ENCODE measurements around the gene CCDC122.

The CCDC122 gene

DNA sequence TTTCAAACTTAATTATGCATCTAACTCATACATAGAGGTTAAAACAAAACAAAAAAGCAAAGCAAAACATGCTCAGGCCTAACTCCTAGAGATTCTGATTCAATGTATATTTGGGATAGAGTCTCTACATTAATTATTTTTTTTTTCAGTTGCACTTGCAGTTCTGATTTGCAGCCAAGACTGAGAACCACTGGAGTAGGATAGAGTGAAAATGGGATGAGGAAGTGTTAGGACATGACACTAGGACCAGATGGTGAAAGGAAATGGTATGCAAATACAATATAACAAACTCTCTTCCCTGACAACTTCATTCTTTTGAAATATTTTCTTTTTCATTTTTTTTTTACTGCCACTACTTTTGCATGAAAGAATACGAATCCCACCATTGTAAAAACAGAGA is 1.8 kb downstream of the CCDC122 start:
- no peak overlapping the region for H3K4me3 ChIP-seq (replicated peaks in 1 of 2; ENCODE audit: low read depth in 2 of 2, low read length in 2 of 2)
- DNase-seq (ENCODE audit: low read depth in 2 of 2): no peak
- TF ChIP-seq, protein P1, sequence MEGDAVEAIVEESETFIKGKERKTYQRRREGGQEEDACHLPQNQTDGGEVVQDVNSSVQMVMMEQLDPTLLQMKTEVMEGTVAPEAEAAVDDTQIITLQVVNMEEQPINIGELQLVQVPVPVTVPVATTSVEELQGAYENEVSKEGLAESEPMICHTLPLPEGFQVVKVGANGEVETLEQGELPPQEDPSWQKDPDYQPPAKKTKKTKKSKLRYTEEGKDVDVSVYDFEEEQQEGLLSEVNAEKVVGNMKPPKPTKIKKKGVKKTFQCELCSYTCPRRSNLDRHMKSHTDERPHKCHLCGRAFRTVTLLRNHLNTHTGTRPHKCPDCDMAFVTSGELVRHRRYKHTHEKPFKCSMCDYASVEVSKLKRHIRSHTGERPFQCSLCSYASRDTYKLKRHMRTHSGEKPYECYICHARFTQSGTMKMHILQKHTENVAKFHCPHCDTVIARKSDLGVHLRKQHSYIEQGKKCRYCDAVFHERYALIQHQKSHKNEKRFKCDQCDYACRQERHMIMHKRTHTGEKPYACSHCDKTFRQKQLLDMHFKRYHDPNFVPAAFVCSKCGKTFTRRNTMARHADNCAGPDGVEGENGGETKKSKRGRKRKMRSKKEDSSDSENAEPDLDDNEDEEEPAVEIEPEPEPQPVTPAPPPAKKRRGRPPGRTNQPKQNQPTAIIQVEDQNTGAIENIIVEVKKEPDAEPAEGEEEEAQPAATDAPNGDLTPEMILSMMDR (IDR thresholded peaks at IDR 0.05; ENCODE audit: low read depth, low read length): no peak

DNA sequence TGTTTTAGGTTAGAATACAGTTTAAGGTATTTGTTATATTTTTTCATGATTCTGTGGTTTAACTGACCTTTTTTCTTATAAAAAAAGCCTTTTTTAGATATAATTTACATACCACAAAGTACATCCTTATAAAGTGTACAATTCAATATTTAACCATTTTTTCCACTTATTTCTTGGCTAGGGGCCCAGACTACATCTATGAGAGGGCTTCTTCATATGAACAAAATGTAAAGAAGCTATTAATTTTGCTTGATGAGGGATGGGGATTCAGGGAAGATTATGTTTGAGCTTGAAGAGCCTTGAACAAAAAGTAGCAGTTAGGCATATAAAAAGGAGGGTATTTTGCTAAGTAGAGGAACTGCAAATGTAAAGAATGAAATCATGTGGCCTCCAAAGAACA is 2.2 kb downstream of the CCDC122 start:
- H3K4me3 ChIP-seq (replicated peaks in 1 of 2; ENCODE audit: low read depth in 2 of 2, low read length in 2 of 2): no peak overlapping the region
- DNase-seq (ENCODE audit: low read depth in 2 of 2): no peak
- TF ChIP-seq, protein P1 (IDR thresholded peaks at IDR 0.05; ENCODE audit: low read depth, low read length): no peak

DNA sequence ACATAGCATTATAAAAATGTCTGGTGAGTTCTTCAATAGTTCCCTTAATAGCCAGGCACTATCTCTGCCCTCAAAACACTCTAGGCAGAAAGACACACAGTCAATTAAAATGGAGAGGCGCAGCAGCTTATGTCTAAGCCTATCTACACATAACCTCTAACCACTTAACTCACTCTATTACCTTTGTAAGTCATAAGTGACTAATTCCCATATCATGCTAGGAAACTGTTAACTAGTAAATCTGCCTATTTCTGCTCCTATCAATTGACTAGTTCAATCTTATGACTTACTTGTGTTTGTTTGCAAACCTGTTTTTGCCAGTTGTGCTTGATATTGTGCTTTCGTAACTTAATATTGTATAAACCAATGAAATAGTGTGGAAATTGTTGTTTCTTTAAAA is 3.2 kb downstream of the CCDC122 start:
- TF ChIP-seq, protein P1 (IDR thresholded peaks at IDR 0.05; ENCODE audit: low read depth, low read length): no peak
- DNase-seq (ENCODE audit: low read depth in 2 of 2): no peak
- H3K4me3 ChIP-seq (replicated peaks in 1 of 2; ENCODE audit: low read depth in 2 of 2, low read length in 2 of 2): no peak overlapping the region

DNA sequence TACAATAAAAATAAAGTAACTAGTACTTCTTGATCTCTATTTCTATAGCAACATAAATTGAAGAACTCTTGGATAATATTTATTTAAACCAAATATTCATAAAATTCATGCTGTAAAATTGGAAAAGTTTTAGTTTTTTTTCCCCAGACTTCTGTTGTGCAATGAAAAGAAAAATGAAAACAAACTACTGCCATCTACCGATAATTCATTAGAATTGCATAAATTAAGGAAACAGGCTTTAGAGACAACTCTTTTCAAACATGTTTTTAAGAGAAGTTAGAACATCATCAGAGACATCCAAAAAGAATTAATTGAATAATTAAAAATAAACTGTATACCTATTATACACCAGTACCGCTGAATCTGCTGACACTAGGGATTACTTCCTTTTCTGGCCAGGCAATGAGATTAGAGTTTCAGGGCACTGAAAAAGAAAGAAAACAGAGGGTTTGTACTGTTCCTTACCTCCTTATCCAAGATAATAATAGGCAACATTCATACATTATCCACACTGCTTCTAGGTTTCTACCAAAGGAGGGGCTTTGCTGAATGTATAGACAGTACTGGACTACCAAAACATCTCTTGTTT is 4.9 kb downstream of the CCDC122 start:
- H3K4me3 ChIP-seq (replicated peaks in 1 of 2; ENCODE audit: low read depth in 2 of 2, low read length in 2 of 2): no peak overlapping the region
- TF ChIP-seq, protein P1 (IDR thresholded peaks at IDR 0.05; ENCODE audit: low read depth, low read length): peak; percentile 39
- peak; percentile 58 to 67 for DNase-seq (ENCODE audit: low read depth in 2 of 2)

DNA sequence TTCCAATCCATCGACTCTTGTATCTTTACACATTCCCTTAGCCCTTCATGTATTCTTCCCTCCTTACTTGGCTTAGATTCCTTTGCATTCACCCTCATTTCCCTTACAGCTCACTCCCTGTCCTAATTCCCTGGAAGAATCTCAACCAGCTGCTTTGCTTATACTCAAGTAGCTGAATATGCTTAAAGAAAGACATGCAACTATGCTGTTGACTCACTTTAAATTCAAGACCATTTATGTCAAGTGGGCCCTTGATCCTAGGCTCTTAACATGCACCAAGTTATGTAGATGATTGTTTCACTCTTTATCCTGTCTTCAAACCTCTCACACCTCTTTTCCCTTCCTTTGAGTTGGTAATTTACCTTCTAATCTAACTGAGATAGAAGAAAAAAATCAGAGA is 7.4 kb downstream of the CCDC122 start:
- TF ChIP-seq, protein P1 (IDR thresholded peaks at IDR 0.05; ENCODE audit: low read depth, low read length): no peak
- DNase-seq (ENCODE audit: low read depth in 2 of 2): no peak
- no peak overlapping the region for H3K4me3 ChIP-seq (replicated peaks in 1 of 2; ENCODE audit: low read depth in 2 of 2, low read length in 2 of 2)

DNA sequence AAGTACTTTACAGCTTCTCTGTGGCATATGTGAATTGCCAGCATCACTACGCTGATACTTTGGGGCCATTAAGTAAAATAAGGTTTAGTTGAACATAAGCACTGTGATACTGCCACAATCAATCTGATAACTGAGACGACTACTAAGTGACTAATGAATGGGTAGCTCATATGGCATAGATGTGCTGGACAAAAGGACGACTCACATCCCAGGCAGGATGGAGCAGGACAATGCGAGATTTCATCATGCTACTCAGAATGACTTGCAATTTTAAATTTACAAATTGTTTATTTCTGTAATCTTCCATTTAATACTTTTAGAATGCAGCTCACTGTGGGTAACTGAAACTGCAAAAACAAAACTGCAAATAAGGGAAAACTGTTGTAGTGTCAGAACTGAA is 13.6 kb downstream of the CCDC122 start:
- DNase-seq (ENCODE audit: low read depth in 2 of 2): peak; percentile 49 to 89
- H3K4me3 ChIP-seq (replicated peaks in 1 of 2; ENCODE audit: low read depth in 2 of 2, low read length in 2 of 2): no peak overlapping the region
- TF ChIP-seq, protein P1 (IDR thresholded peaks at IDR 0.05; ENCODE audit: low read depth, low read length): no peak

DNA sequence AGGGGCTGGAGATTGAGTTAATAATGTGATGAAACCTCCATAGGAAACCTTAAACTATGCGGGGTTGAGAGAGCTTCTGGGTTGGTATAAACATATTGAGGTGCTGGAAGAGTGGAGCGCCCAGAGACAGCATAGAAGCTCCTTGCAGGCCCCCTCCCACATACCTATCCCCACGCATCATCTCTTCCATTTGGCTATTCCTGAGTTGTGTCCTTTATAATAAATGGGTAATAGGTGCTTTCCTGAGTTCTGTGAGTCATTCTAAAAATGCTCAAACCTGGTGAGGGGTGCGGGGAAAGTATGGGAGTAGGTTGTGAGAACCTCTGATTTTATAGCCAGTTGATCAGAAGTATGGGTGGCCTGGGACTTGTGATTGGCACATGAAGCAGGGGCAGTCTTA is 14.6 kb downstream of the CCDC122 start:
- DNase-seq (ENCODE audit: low read depth in 2 of 2): no peak
- TF ChIP-seq, protein P1 (IDR thresholded peaks at IDR 0.05; ENCODE audit: low read depth, low read length): no peak

More for the DNA sequence above, 14.6 kb downstream of the CCDC122 start:
- H3K4me3 ChIP-seq (replicated peaks in 1 of 2; ENCODE audit: low read depth in 2 of 2, low read length in 2 of 2): no peak overlapping the region

All from cardiac fibroblast (primary cell).